Neuronal stem cell (in vitro differentiated cells): Measurements from ENCODE around the gene L3MBTL4.
"Not testable (repeated sequence)": the region's sequence is repeated elsewhere in the genome, so short reads cannot be mapped to it uniquely, and the experiment has no call there.

ENCODE experiments used
- DNase-seq: peaks from one replicate; pipeline ENCODE4 v3.0.0-alpha.2; 2013; ENCODE audit warnings: low spot score
- H2AFZ ChIP-seq: one replicate; pipeline ENCODE4 v1.6.1; 2013; ENCODE audit warnings: mild to moderate bottlenecking, low read length, inconsistent platforms
- H2AK5ac ChIP-seq: 2 replicates; pipeline ENCODE4 v1.6.1; 2013; ENCODE audit warnings: low read depth, mild to moderate bottlenecking, inconsistent platforms, low read length, moderate library complexity, mixed read lengths
- H2BK120ac ChIP-seq: 2 replicates; pipeline ENCODE4 v1.6.1; 2013; ENCODE audit warnings: low read depth, mild to moderate bottlenecking, inconsistent platforms, low read length, moderate library complexity, mixed read lengths
- H2BK12ac ChIP-seq: one replicate; pipeline ENCODE4 v1.6.1; 2013; ENCODE audit warnings: low read length, inconsistent platforms
- H2BK15ac ChIP-seq: 2 replicates; pipeline ENCODE4 v1.6.1; 2013; ENCODE audit warnings: mild to moderate bottlenecking, low read length, inconsistent platforms, mixed read lengths
- H2BK5ac ChIP-seq: one replicate; pipeline ENCODE4 v1.6.1; 2013; ENCODE audit warnings: inconsistent platforms, mild to moderate bottlenecking, low read length, moderate library complexity
- H3K14ac ChIP-seq: one replicate; pipeline ENCODE4 v1.6.1; 2013; ENCODE audit warnings: low read length, inconsistent platforms
- H3K18ac ChIP-seq: 2 replicates; pipeline ENCODE4 v1.6.1; 2013; ENCODE audit warnings: low read length, inconsistent platforms
- H3K23ac ChIP-seq: 2 replicates; pipeline ENCODE4 v1.6.1; 2013; ENCODE audit warnings: low read depth, mild to moderate bottlenecking, mixed read lengths, low read length, inconsistent platforms; ENCODE audit not compliant: poor library complexity
- H3K27ac ChIP-seq: replicated peaks from 3 replicates; pipeline ENCODE4 v1.5.1; 2013; ENCODE audit warnings: low read length, inconsistent platforms
- H3K27me3 ChIP-seq, 3 experiments: 2 replicates each; pipeline ENCODE4 v1.6.1; 2013; ENCODE audit warnings: low read length in 3 of 3, mild to moderate bottlenecking in 2 of 3, inconsistent platforms in 1 of 3, low read depth in 1 of 3, mixed read lengths in 1 of 3, moderate library complexity in 1 of 3; ENCODE audit not compliant: control insufficient read depth in 3 of 3, insufficient read depth in 3 of 3
- H3K36me3 ChIP-seq, 2 donors: replicated peaks in 1 of 2; 2 replicates each; pipeline ENCODE4 v1.6.1; 2013; ENCODE audit warnings: low read length in 2 of 2; ENCODE audit not compliant: control insufficient read depth in 2 of 2, insufficient read depth in 2 of 2
- H3K4ac ChIP-seq: 2 replicates; pipeline ENCODE4 v1.6.1; 2013; ENCODE audit warnings: inconsistent platforms, mild to moderate bottlenecking, low read length, moderate library complexity
- H3K4me1 ChIP-seq, 2 donors: 1 replicate in 1 of 2; 2 replicates in 1 of 2; pipeline ENCODE4 v1.6.1; 2013; ENCODE audit warnings: low read length in 2 of 2, low read depth in 1 of 2; ENCODE audit not compliant: control insufficient read depth in 2 of 2, insufficient read depth in 1 of 2
- H3K4me2 ChIP-seq: one replicate; pipeline ENCODE4 v1.6.1; 2013; ENCODE audit warnings: mild to moderate bottlenecking, low read length, inconsistent platforms; ENCODE audit not compliant: insufficient read depth, poor library complexity, severe bottlenecking
- H3K4me3 ChIP-seq, 2 donors: 2 replicates each; pipeline ENCODE4 v1.5.1; 2013; ENCODE audit warnings: low read length in 2 of 2, mild to moderate bottlenecking in 2 of 2, inconsistent platforms in 1 of 2, moderate library complexity in 1 of 2
- H3K79me1 ChIP-seq: one replicate; pipeline ENCODE4 v1.6.1; 2013; ENCODE audit warnings: low read depth, mild to moderate bottlenecking, inconsistent platforms, low read length, moderate library complexity
- H3K9ac ChIP-seq: one replicate; pipeline ENCODE4 v1.6.1; 2013; ENCODE audit warnings: mild to moderate bottlenecking, low read depth, low read length, inconsistent platforms; ENCODE audit not compliant: poor library complexity
- H3K9me3 ChIP-seq, 2 donors: replicated peaks in 1 of 2; 2 replicates each; pipeline versions ENCODE3 to v1.6.1; 2013; ENCODE audit warnings: low read length in 2 of 2, mild to moderate bottlenecking in 2 of 2, inconsistent platforms in 1 of 2, low read depth in 1 of 2, mixed read lengths in 1 of 2, moderate library complexity in 1 of 2; ENCODE audit not compliant: control insufficient read depth in 2 of 2, insufficient read depth in 1 of 2
- H4K8ac ChIP-seq: one replicate; pipeline ENCODE4 v1.6.1; 2013; ENCODE audit warnings: low read depth, mild to moderate bottlenecking, inconsistent platforms, low read length, moderate library complexity
- H4K91ac ChIP-seq: one replicate; pipeline ENCODE4 v1.6.1; 2013; ENCODE audit warnings: low read length, low read depth, mild to moderate bottlenecking, inconsistent platforms; ENCODE audit not compliant: poor library complexity
- WGBS, 2 donors: extraction: QIAGEN DNeasy Blood & Tissue Kit; methylation state at CpG; one replicate each; pipeline ENCODE4 v1.1.7; 2013; ENCODE audit warnings: missing lambda C conversion rate in 2 of 2, mixed read lengths in 1 of 2; ENCODE audit not compliant: insufficient read length in 2 of 2, insufficient replicate concordance in 1 of 2; ENCODE audit errors: extremely low coverage in 2 of 2; 5-methylcytosine and 5-hydroxymethylcytosine counted together

Gene L3MBTL4

GRCh38 chr18:6194640-6195039, 220.1 kb downstream of the L3MBTL4 start:
- no peak overlapping the region for H2BK12ac ChIP-seq
- no peak overlapping the region for H3K9ac ChIP-seq
- H2AK5ac ChIP-seq = no peak overlapping the region
- H3K18ac ChIP-seq = no peak overlapping the region
- H3K14ac ChIP-seq = no peak overlapping the region
- H3K27ac ChIP-seq = no peak overlapping the region
- no peaks in the 10 kb centered on the region for H3K36me3 ChIP-seq
- H3K23ac ChIP-seq = no peak overlapping the region
- no peak overlapping the region for H3K4me3 ChIP-seq
- H3K4me1 ChIP-seq = no peaks in the 10 kb centered on the region
- H3K79me1 ChIP-seq = no peaks in the 10 kb centered on the region
- no peak overlapping the region for H4K8ac ChIP-seq
- no CpG with 5 or more reads among the region's 2 CpGs for WGBS, 2 donors
- no peak overlapping the region for H2AFZ ChIP-seq
- no peak overlapping the region for H4K91ac ChIP-seq
- H3K4me2 ChIP-seq = no peak overlapping the region
- H2BK120ac ChIP-seq = no peak overlapping the region
- H3K9me3 ChIP-seq = peaks cover 0 to 2% of the 10 kb centered on the region in 2 donors
- no peak overlapping the region for H2BK15ac ChIP-seq
- DNase-seq = no peak
- H2BK5ac ChIP-seq = no peak overlapping the region
- H3K4ac ChIP-seq = no peak overlapping the region
- no peaks in the 10 kb centered on the region for H3K27me3 ChIP-seq

DNA sequence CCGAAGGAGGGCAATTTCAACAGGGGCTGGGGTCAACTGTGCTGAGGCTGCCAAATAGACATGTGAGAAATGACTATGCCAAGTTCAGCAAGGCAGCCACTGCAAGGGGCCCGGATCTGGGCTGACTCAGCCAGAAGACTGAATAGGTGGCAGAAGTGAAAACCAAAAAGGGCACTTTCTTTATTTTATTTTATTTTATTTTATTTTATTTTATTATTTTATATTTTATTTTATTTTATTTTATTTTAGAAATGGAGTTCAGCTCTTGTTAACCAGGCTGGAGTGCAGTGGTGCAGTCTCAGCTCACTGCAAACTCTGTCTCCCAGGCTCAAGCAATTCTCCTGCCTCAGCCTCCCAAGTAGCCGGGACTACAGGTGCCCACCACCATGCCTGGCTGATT, 228.9 kb downstream of the L3MBTL4 start:
- not testable (repeated sequence) for H3K4me3 ChIP-seq, H2AFZ ChIP-seq
- WGBS, 2 donors = no CpG with 5 or more reads among the region's 3 CpGs

DNA sequence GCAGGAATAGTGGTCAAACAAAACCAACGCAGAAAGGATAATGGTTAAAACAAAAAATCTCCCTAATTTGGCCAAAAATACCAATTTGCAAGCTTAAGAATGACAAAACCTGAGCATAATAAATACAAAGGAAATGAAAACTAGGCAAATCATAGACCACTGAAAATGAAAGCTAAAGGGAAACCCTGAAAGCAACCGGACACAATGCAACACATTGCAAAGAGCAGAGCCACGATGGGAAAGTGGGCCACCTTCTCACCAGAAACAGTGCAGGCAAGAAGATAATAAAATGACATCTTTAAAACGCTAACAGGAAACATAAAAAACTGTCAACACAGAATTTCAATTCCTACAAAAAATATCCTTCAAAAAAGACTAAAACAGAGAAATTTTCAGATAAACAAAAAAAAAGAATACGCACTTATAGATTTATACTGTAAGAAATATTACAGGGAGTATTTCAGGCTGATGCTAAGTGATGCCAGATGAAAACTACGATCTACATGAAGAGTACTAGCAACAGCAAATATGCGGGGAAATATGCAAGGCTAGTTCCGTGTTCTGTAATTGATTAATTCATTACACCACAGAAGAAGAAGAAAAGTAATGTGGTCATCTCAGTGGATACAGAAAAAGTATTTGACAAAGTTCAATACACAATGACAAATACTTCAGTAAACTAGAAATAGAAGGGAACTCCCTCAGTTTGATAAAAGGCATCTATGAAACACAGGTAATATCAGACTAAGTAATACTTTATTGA, 239.5 kb downstream of the L3MBTL4 start:
- Histone ChIP-seq H3K14ac (no peak overlapping the region), H2BK12ac (no peak overlapping the region), H3K27me3 (no peaks in the 10 kb centered on the region), H4K91ac (no peak overlapping the region), H3K4me3 (no peak overlapping the region), H3K27ac (no peak overlapping the region), H3K9ac (no peak overlapping the region), H3K36me3 (no peaks in the 10 kb centered on the region), H3K9me3 (no peaks in the 10 kb centered on the region), H2AK5ac (no peak overlapping the region), H2BK15ac (no peak overlapping the region), H4K8ac (no peak overlapping the region), H2BK5ac (no peak overlapping the region), H2BK120ac (no peak overlapping the region), H3K79me1 (no peaks in the 10 kb centered on the region), H3K23ac (no peak overlapping the region), H3K18ac (no peak overlapping the region), H3K4me1 (no peaks in the 10 kb centered on the region), H3K4ac (no peak overlapping the region), H2AFZ (no peak overlapping the region), H3K4me2 (no peak overlapping the region)
- no peak for DNase-seq
- WGBS, 2 donors = no CpG with 5 or more reads among the region's 8 CpGs

More for the DNA sequence above, 228.9 kb downstream of the L3MBTL4 start:
- H3K4me2 ChIP-seq, H3K79me1 ChIP-seq, H3K14ac ChIP-seq, H3K4ac ChIP-seq, H4K8ac ChIP-seq, H3K27ac ChIP-seq, H4K91ac ChIP-seq, H3K9me3 ChIP-seq, H3K23ac ChIP-seq, H3K27me3 ChIP-seq, H2BK120ac ChIP-seq, H3K36me3 ChIP-seq, H3K18ac ChIP-seq, H2BK15ac ChIP-seq, H2BK12ac ChIP-seq, H3K4me1 ChIP-seq, DNase-seq, H2AK5ac ChIP-seq, H2BK5ac ChIP-seq, H3K9ac ChIP-seq: not testable (repeated sequence)

- H3K4me3 ChIP-seq = no peak overlapping the region
- H3K23ac ChIP-seq = no peak overlapping the region
- no peak overlapping the region for H3K18ac ChIP-seq
- no peak overlapping the region for H2AK5ac ChIP-seq
- no peak overlapping the region for H2BK5ac ChIP-seq
- no CpG with 5 or more reads among the region's 7 CpGs for WGBS, 2 donors
- H3K4me2 ChIP-seq = no peak overlapping the region
- no peak for DNase-seq
- H3K36me3 ChIP-seq = no peaks in the 10 kb centered on the region
- no peaks in the 10 kb centered on the region for H3K9me3 ChIP-seq
- no peak overlapping the region for H3K4ac ChIP-seq
- no peak overlapping the region for H3K27ac ChIP-seq
- H2BK12ac ChIP-seq = no peak overlapping the region
- no peaks in the 10 kb centered on the region for H3K27me3 ChIP-seq
- H4K8ac ChIP-seq = no peak overlapping the region
- H2BK15ac ChIP-seq = no peak overlapping the region
- H2AFZ ChIP-seq = no peak overlapping the region
- no peak overlapping the region for H4K91ac ChIP-seq
- H2BK120ac ChIP-seq = no peak overlapping the region
- H3K4me1 ChIP-seq = no peaks in the 10 kb centered on the region
- no peaks in the 10 kb centered on the region for H3K79me1 ChIP-seq
- H3K9ac ChIP-seq = no peak overlapping the region
- H3K14ac ChIP-seq = no peak overlapping the region
These were observed 244.1 kb downstream of the L3MBTL4 start for GRCh38 chr18:6170604-6171003.
